CD1c-positive myeloid dendritic cell (primary cell): ENCODE measurements around the gene PLPP2.
A peak's percentile ranks its signal among the peaks of the same experiment; 100 is the strongest.

Source experiments
- DNase-seq: peaks from one replicate; pipeline ENCODE4 v3.0.0-alpha.2; 2016; ENCODE audit errors: extremely low spot score

PLPP2 gene

GRCh38 chr19:293436-294110 is 2.4 kb upstream of the PLPP2 start:
- no peak for DNase-seq

DNA sequence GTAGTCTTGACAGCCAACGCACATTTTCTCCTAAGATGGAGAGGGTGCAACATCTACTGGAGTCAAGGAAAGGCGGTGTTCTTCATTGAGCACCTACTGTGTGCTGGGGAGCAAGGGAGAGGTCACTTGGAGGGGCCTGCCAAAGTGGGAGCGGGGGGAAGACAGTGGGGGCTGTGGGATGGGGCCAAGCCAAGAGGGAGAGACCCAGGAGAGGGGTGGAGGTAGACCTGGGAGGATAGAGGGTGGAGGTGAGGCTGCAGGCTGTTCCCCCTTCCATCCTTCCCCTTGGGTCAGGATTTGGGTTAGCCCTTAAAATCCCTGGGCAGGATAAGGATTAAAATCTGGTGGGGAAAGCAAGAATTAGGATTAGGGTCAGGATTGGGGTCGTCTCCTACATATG is 1.7 kb upstream of the PLPP2 start:
- DNase-seq, result no peak

GRCh38 chr19:292281-292884 is 1.2 kb upstream of the PLPP2 start:
- no peak for DNase-seq

- no peak for DNase-seq
These were observed 518 bp upstream of the PLPP2 start for GRCh38 chr19:291561-292280.

DNA sequence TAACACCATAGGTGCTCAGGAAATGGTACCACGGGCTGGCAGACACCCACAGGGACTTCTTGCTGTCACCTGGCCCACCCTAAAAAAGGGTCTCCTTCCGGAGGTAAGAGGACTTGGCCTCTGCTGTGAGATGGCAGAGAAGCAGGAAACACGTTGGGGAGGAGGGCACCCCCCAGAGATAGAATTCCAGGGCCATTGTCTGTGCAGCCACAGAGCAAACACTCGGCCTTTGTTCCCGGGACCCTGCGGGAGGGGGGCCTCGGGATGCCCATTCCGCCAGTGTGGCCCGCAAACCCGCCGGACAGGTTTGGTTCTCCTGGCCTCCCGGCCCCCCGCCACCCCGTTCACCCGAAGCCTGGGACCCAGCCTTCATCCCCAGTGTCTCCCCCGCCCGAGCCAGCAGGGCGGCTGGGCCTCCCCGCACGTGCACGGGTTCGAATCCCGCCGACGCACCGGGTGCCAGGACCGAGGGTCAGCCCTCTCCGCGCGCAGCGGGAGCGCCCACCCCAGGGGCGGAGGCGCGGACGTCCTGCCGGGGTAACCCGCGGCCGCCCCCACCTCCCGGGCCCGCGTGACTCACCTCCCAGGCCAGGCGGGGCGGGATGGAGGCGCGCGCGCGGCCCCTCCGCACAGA is 714 bp downstream of the PLPP2 start:
- peak; percentile 9 for DNase-seq

DNA sequence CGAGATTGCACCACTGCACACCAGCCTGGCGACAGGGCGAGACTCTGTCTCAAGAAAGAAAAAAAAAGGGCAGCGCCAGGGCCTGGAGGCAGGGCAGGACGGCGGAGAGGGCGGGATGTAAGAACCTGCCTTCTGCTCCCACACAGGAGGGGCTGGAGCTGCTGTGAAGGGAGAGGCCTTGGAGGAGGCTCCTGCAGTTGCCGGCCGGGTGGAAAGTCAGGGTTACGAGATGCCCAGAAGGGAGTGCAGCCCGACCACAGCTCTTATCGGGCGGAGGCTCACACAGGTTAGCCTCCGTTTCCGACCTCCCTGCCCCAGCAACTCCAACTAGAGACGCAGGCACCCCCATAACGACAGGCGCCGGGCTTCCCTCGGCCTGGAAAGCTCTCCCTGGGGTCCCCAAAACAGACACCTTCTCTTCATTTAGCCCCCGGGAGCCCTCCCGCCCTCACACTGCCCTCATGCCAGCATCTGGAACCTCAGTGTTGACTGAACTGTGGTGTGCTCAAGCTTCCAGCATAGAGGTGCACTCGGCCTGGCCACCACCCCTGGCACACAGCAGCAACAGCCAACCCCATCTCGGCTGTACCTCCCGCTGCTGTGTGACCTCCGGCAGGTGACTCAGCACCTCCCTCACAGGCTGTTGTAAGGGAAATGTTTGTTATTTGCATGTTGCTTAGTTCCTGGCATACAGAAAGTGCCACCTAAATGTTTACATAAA is 1.4 kb downstream of the PLPP2 start:
- DNase-seq, result peak; percentile 42

GRCh38 chr19:288911-289310 is 2.3 kb downstream of the PLPP2 start:
- DNase-seq, result no peak

DNA sequence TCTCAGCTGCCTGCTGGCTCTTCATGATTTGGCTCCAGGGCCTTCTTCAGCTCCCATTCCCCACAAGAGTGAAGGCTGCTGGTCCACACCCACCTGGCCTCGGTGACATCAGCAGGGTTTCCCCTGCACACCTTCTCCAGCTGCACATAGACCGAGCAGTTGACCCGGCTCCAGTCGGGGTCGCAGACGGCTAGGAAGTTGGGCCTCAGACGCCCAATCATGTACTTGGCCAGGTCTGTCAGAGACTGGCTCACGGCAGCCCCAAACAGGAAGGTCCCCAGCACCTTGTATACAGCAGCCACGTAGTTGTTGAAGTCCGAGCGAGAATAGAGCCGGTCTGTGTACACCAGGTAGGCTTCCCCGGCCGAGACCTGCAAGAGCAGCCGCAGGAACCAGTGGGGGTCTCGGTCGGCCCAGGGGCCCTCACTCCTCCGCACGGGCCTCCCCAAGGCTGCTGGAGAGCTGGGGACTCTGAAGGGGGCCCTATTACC is 3.8 kb downstream of the PLPP2 start:
- DNase-seq, result no peak

DNA sequence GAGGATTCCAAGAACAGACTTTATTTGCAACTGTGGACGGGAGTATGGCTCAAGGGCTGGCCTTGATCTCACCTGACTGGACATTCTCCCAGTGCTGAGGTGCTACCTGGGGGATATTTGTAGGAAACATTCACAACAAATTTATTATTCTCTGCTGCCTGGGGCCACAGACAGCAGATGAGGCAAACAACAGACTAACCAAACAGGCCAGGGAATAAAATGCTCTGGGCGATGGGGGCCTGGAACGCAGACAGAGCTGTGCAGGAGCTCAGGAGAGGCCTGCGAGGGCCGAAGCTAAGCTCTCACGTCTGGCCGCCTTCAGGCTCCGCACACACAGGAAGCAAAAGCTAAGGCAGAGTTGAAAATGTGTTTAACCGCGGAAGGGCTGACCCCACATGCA is 7.8 kb downstream of the PLPP2 start:
- DNase-seq, result no peak

DNA sequence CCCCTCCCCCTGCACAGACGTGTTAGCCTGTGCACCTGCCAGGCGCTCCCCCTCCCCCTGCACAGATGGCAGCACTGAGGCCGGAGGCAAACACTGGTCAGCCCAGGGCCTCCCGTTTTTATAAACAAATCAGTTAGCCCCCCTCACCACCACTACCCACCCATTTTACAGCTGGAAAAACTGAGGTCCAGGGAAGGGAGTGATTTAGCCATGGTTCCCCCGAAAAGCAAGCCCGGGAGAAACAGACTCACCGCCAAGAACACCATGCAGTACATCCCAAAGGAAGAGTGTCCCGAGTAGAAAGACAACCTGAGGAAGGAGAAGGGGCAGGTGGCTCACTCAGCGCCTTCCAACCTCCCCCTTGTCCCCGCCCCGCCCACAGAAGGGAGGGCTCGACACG is 8.7 kb downstream of the PLPP2 start:
- no peak for DNase-seq

DNA sequence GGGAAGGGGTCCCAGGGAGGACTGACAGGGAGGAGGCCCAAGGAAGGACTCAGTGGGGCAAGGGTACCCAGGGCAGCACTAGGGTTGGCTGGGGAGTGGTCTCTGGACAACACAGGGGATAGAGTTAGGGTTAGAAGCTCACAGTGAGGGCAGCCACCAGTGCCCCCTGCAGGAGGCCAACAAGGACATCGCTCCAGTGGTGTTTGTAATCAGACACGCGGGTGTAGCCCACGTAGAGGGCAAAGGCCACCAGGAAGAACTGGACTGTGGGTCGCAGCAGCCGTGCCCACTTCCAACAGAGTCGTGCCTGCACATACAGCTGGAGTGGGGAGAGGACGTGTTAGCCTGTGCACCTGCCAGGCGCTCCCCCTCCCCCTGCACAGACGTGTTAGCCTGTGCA is 9.2 kb downstream of the PLPP2 start:
- no peak for DNase-seq

GRCh38 chr19:281156-281853 is 9.9 kb downstream of the PLPP2 start:
- no peak for DNase-seq

- no peak for DNase-seq
These were observed 10.6 kb downstream of the PLPP2 start for GRCh38 chr19:280541-281009.

- DNase-seq, result no peak
These were observed 11.5 kb downstream of the PLPP2 start for GRCh38 chr19:279656-280055.

- no peak for DNase-seq
These were observed 12.0 kb downstream of the PLPP2 start for GRCh38 chr19:279231-279630.

- DNase-seq, result peak; percentile 37
These were observed 13.5 kb downstream of the PLPP2 start for GRCh38 chr19:277581-278165.

DNA sequence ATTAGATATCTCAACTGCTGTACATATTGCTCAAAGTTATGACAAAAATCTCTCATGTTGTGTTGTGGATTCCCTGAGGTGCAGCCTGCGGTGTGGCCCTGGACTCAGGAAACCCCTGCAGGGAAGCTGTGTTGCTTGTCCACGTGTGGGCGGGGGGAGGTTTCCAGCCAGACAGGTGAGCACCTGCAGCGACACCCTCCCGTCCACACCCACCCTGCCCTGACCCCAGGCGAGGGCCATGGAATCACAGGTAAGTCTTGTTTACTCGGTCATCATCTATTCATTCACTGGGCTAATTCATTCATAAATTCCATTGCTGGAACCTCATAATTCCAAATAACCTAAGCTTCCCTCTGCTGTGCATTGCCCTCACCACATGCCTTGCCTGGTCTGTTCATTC is 14.1 kb downstream of the PLPP2 start:
- no peak for DNase-seq

DNA sequence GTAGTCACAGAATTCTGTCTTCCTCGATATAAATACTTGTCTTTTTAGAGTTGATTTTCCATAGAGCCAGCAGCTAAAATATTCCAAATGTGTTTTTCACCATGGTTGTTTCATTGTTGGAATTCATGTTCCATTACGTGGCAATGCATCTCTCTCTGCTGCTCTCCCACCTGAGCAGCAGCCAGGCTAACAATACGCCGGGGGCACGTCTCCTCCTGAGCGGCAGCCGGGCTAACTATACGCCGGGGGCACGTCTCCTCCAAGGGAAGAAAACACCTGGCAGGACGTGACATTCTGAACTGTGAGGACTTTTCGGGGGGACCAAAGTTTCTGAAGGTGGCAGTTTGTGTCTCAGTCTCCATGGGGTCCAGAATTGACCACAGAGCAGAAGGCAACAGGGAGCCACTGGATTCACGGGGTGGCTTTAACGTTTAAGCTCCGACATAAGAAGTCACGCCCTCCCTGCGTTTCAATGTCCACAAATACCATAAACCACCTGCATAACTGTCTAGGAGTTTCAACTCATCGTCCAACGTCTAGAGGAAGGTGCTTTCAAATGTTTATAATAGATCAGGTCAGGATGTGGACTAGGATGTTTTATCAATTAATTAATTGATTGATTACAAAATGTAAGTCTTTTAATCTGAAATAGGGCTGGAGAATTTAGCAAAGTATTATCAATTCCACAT is 15.1 kb downstream of the PLPP2 start:
- DNase-seq, result no peak

DNA sequence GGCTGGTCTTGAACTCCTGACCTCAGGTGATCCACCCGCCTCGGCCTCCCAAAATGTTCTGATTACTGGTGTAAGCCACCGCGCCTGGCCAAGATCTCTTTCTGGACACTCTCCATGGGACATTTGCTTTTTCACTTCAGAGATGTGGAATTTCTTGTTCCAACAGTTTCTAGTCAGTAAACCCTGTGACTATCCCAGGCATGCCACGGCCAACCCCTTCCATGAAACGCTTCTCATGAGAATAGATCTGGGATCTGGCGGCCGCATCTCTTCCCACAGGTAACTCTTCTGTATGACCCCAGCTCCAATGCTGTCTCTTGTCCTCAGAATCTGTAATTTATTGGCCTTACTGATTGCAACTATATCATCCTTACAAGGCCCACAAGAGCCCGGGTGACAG is 16.2 kb downstream of the PLPP2 start:
- DNase-seq, result no peak

GRCh38 chr19:273393-273792 is 17.8 kb downstream of the PLPP2 start:
- no peak for DNase-seq
